Measurements from ENCODE around the gene ZNF107.
"Not testable (repeated sequence)": the region's sequence is repeated elsewhere in the genome, so short reads cannot be mapped to it uniquely, and the experiment has no call there.

ZNF107 gene

GRCh38 chr7:64656489-64656888 lies 9.4 kb upstream of the ZNF107 start:
- no peak overlapping the region for H3K27ac ChIP-seq
- no peak for DNase-seq (ENCODE audit: low spot score)
- TF ChIP-seq CTCF (IDR thresholded peaks at IDR 0.05) = no peak
- H3K4me3 ChIP-seq = no peak overlapping the region

GRCh38 chr7:64662091-64662490 lies 3.8 kb upstream of the ZNF107 start:
- not testable (repeated sequence) for H3K27ac ChIP-seq; DNase-seq (ENCODE audit: low spot score); H3K4me3 ChIP-seq

- TF ChIP-seq CTCF (IDR thresholded peaks at IDR 0.05) = no peak
- Histone ChIP-seq H3K27ac (peak overlapping the region; percentile 58 to 78), H3K4me3 (peak overlapping the region; percentile 77)
- DNase-seq (ENCODE audit: low spot score) = no peak
Measured at GRCh38 chr7:64666663-64667050, 724 bp downstream of the ZNF107 start.

- TF ChIP-seq CTCF (IDR thresholded peaks at IDR 0.05) = no peak
- Histone ChIP-seq H3K27ac (no peak overlapping the region), H3K4me3 (no peak overlapping the region)
- DNase-seq (ENCODE audit: low spot score) = no peak
Measured at GRCh38 chr7:64667311-64667710, 1.4 kb downstream of the ZNF107 start.

- no peak for DNase-seq (ENCODE audit: low spot score)
- H3K27ac ChIP-seq = no peak overlapping the region
- H3K4me3 ChIP-seq = no peak overlapping the region
- TF ChIP-seq CTCF (IDR thresholded peaks at IDR 0.05) = no peak
Measured at GRCh38 chr7:64672414-64672813, 6.5 kb downstream of the ZNF107 start.

GRCh38 chr7:64685091-64685490 lies 19.2 kb downstream of the ZNF107 start:
- DNase-seq (ENCODE audit: low spot score) = no peak
- H3K4me3 ChIP-seq = no peak overlapping the region
- H3K27ac ChIP-seq = no peak overlapping the region
- no peak for TF ChIP-seq CTCF (IDR thresholded peaks at IDR 0.05)

- TF ChIP-seq CTCF (IDR thresholded peaks at IDR 0.05) = no peak
- no peak overlapping the region for H3K27ac ChIP-seq
- DNase-seq (ENCODE audit: low spot score) = no peak
- H3K4me3 ChIP-seq = no peak overlapping the region
Measured at GRCh38 chr7:64685741-64686140, 19.8 kb downstream of the ZNF107 start.

All from coronary artery (tissue), 2 donors.